SU-DHL-6 (cell line): Measurements from ENCODE around the gene TMEM108.

Source experiments
- H2AFZ ChIP-seq: fragments of 200-600 bp; sonication (generic); 2 replicates; pipeline ENCODE4 v1.6.1; 2014; ENCODE audit warnings: low read depth, mild to moderate bottlenecking, moderate library complexity, mixed read lengths, antibody characterized with exemption, low read length; ENCODE audit not compliant: severe bottlenecking
- H3F3A ChIP-seq: fragments of 200-600 bp; shearing (Covaris generic); 2 replicates; pipeline ENCODE4 v1.6.0; 2016; ENCODE audit warnings: antibody characterized with exemption, mild to moderate bottlenecking; ENCODE audit not compliant: insufficient read depth
- H3K27ac ChIP-seq: fragments of 200-600 bp; sonication (generic); 2 replicates; pipeline ENCODE4 v1.5.1; 2016; ENCODE audit warnings: low read depth, mild to moderate bottlenecking, low read length, moderate library complexity, mixed read lengths
- H3K27me3 ChIP-seq: fragments of 200-600 bp; sonication (generic), shearing (Covaris generic); 2 replicates; pipeline ENCODE4 v1.6.0; 2014; ENCODE audit warnings: mild to moderate bottlenecking, low read length
- H3K36me3 ChIP-seq: fragments of 200-600 bp; sonication (generic); 2 replicates; pipeline ENCODE4 v1.6.1; 2014; ENCODE audit warnings: mild to moderate bottlenecking, low read length, mixed read lengths
- H3K4me2 ChIP-seq: fragments of 300-600, 200-600 bp; shearing (Covaris generic), sonication (generic); 2 replicates; pipeline ENCODE4 v1.6.0; 2014; ENCODE audit warnings: low read length, low read depth, mild to moderate bottlenecking; ENCODE audit not compliant: poor library complexity, severe bottlenecking
- H3K4me3 ChIP-seq: fragments of 200-600 bp; sonication (generic); 2 replicates; pipeline ENCODE4 v1.5.1; 2014; ENCODE audit warnings: antibody characterized with exemption, low read length, mild to moderate bottlenecking, mixed read lengths; ENCODE audit not compliant: insufficient read depth, poor library complexity, severe bottlenecking
- H3K79me2 ChIP-seq: fragments of 200-600 bp; sonication (generic); 2 replicates; pipeline ENCODE4 v1.6.1; 2014; ENCODE audit warnings: mild to moderate bottlenecking, low read length, moderate library complexity; ENCODE audit not compliant: insufficient read depth
- H3K9ac ChIP-seq: fragments of 200-600 bp; sonication (generic); 2 replicates; pipeline ENCODE4 v1.7.0; 2014; ENCODE audit warnings: mild to moderate bottlenecking, low read length
- H3K9me2 ChIP-seq: fragments of 200-600 bp; sonication (generic); replicated peaks from 2 replicates; pipeline ENCODE4 v1.6.1; 2014; ENCODE audit warnings: low read length; ENCODE audit not compliant: insufficient read depth
- H3K9me3 ChIP-seq: fragments of 200-600 bp; sonication (generic); 2 replicates; pipeline ENCODE4 v1.6.1; 2014; ENCODE audit warnings: low read length, mixed read lengths; ENCODE audit not compliant: insufficient read depth
- H4K20me1 ChIP-seq: fragments of 200-600 bp; sonication (generic); 2 replicates; pipeline ENCODE4 v1.6.1; 2014; ENCODE audit warnings: low read depth, mild to moderate bottlenecking, antibody characterized with exemption, low read length, moderate library complexity, mixed read lengths
- EZH2phosphoT487 ChIP-seq: fragments of 200-600 bp; sonication (generic), shearing (Covaris generic); conservative IDR thresholded peaks from 2 replicates; pipeline ENCODE4 v1.6.1; 2018; ENCODE audit warnings: mild to moderate bottlenecking, antibody characterized with exemption, low read length, moderate library complexity, mixed read lengths
- TF ChIP-seq, protein P1 (sequence below): fragments of 200-600 bp; sonication (generic); IDR thresholded peaks from one replicate; pipeline ENCODE4 v1.5.1; 2017; ENCODE audit warnings: antibody characterized with exemption, mild to moderate bottlenecking, low read length, moderate library complexity; ENCODE audit not compliant: insufficient read depth, poor library complexity, severe bottlenecking

Gene TMEM108

DNA sequence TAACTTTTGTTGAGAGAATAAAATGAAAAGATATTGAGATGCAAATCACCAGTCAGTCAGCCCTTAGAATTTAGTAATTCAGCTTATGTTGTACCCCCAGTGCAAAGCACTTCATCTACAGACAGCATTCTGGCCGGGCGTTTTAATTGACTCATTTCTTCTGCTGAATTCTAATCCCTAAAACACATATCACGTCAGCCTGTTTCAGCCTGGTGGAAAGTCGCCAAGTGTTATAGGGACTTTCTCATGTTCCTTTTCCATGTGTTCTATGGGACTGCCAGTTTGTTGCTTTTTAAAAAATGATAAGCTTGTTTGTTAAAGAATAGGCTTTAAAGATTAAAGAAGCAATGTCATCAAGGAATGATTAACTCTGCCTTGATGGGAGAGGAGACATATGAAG lies 192.0 kb downstream of the TMEM108 start:
- H3K9me3 ChIP-seq, result no peaks in the 10 kb centered on the region
- H3K27ac ChIP-seq, result no peak overlapping the region
- H3K4me2 ChIP-seq, result no peak overlapping the region
- H3K9me2 ChIP-seq, result no peaks in the 10 kb centered on the region
- no peaks in the 10 kb centered on the region for H4K20me1 ChIP-seq
- TF ChIP-seq EZH2phosphoT487, result no peak
- TF ChIP-seq, protein P1, sequence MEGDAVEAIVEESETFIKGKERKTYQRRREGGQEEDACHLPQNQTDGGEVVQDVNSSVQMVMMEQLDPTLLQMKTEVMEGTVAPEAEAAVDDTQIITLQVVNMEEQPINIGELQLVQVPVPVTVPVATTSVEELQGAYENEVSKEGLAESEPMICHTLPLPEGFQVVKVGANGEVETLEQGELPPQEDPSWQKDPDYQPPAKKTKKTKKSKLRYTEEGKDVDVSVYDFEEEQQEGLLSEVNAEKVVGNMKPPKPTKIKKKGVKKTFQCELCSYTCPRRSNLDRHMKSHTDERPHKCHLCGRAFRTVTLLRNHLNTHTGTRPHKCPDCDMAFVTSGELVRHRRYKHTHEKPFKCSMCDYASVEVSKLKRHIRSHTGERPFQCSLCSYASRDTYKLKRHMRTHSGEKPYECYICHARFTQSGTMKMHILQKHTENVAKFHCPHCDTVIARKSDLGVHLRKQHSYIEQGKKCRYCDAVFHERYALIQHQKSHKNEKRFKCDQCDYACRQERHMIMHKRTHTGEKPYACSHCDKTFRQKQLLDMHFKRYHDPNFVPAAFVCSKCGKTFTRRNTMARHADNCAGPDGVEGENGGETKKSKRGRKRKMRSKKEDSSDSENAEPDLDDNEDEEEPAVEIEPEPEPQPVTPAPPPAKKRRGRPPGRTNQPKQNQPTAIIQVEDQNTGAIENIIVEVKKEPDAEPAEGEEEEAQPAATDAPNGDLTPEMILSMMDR, result no peak
- no peaks in the 10 kb centered on the region for H3F3A ChIP-seq
- H3K36me3 ChIP-seq, result no peaks in the 10 kb centered on the region
- H3K9ac ChIP-seq, result no peak overlapping the region
- no peak overlapping the region for H3K4me3 ChIP-seq
- H3K27me3 ChIP-seq, result no peaks in the 10 kb centered on the region
- H2AFZ ChIP-seq, result no peak overlapping the region
- H3K79me2 ChIP-seq, result no peaks in the 10 kb centered on the region

- Histone ChIP-seq H3K9ac (no peak overlapping the region), H2AFZ (no peak overlapping the region), H3K9me3 (no peaks in the 10 kb centered on the region), H3K9me2 (no peaks in the 10 kb centered on the region), H3K79me2 (no peaks in the 10 kb centered on the region), H3K36me3 (no peaks in the 10 kb centered on the region), H3K27ac (no peak overlapping the region), H3K27me3 (no peaks in the 10 kb centered on the region), H3K4me3 (no peak overlapping the region), H3K4me2 (no peak overlapping the region), H3F3A (no peaks in the 10 kb centered on the region), H4K20me1 (no peaks in the 10 kb centered on the region)
- TF ChIP-seq, protein P1, result no peak
- TF ChIP-seq EZH2phosphoT487, result no peak
Observed at GRCh38 chr3:133236901-133237300, 198.7 kb downstream of the TMEM108 start.

GRCh38 chr3:133237380-133237779 lies 199.2 kb downstream of the TMEM108 start:
- no peak overlapping the region for H3K4me2 ChIP-seq

More at GRCh38 chr3:133237380-133237779, 199.2 kb downstream of the TMEM108 start:
- Histone ChIP-seq H3F3A (no peaks in the 10 kb centered on the region), H3K27me3 (no peaks in the 10 kb centered on the region), H3K36me3 (no peaks in the 10 kb centered on the region), H3K4me3 (no peak overlapping the region), H4K20me1 (no peaks in the 10 kb centered on the region), H3K79me2 (no peaks in the 10 kb centered on the region), H3K9me2 (no peaks in the 10 kb centered on the region), H2AFZ (no peak overlapping the region), H3K27ac (no peak overlapping the region), H3K9ac (no peak overlapping the region), H3K9me3 (no peaks in the 10 kb centered on the region)
- TF ChIP-seq, protein P1, result no peak
- no peak for TF ChIP-seq EZH2phosphoT487
